Gastroesophageal sphincter (tissue), 3 donors: Measurements from ENCODE around the gene OR1Q1.

Source experiments
- CTCF ChIP-seq, 4 experiments: fragments of 200-600 bp in 2 of 4; fragments of 450-650 bp in 2 of 4; sonication (generic) in 1 of 4; IDR thresholded peaks; one replicate each; pipeline ENCODE4 v1.5.1; 2017 to 2019; ENCODE audit warnings: antibody characterized with exemption in 4 of 4, mild to moderate bottlenecking in 2 of 4, moderate library complexity in 2 of 4
- EP300 ChIP-seq: sonication (generic); formaldehyde crosslinking; IDR thresholded peaks from one replicate; pipeline ENCODE4 v1.6.1; 2017; ENCODE audit warnings: antibody characterized with exemption, mild to moderate bottlenecking
- POLR2A ChIP-seq, 2 donors: fragments of 450-650 bp; IDR thresholded peaks; one replicate each; pipeline ENCODE4 v1.6.1; 2017; ENCODE audit warnings: antibody characterized with exemption in 2 of 2, mild to moderate bottlenecking in 2 of 2, moderate library complexity in 1 of 2
- POLR2AphosphoS5 ChIP-seq: sonication (generic); formaldehyde crosslinking; IDR thresholded peaks from one replicate; pipeline ENCODE4 v1.6.1; 2017; ENCODE audit warnings: antibody characterized with exemption

DNA sequence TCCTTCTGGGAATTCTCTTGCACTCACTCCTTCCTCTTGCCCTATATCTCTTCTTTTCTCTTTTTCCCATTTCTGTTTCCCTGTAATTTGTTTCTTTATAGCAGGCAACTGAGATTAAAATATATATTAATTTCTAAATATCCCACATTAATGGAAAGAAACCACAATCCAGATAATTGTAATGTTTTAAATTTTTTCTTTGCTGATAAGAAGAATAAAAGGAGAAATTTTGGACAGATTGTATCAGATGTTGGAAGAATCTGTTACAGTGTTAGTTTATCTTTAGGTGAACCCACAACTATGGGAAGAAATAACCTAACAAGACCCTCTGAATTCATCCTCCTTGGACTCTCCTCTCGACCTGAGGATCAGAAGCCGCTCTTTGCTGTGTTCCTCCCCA, 46.9 kb downstream of the OR1Q1 start, which contains the start of gene OR1L1:
- TF ChIP-seq POLR2A (IDR thresholded peaks at IDR 0.05), result no peak
- no peak for TF ChIP-seq POLR2AphosphoS5
- TF ChIP-seq CTCF (IDR thresholded peaks at IDR 0.05), result no peak
- TF ChIP-seq EP300, result no peak
